Occipital lobe (tissue), 2 donors: ENCODE data around the gene NWD2. TPM values are rescaled to one million over a fixed set of nuclear protein-coding genes. Genes with fewer than 3 reads are reported as not detected.
"Not testable (repeated sequence)": the region's sequence is repeated elsewhere in the genome, so short reads cannot be mapped to it uniquely, and the experiment has no call there.

Experiments
- DNase-seq: peaks from one replicate; lab custom pipeline; 2025; lab: John Stamatoyannopoulos, UW
- total RNA-seq: library from RNA; depleted of rRNA; stranded (reverse); fragments of >200 nt; gene quantifications from one replicate; pipeline ENCODE4 v1.2.3, GENCODE V29; 2014

NWD2 gene
- total RNA-seq, 1 donor from 2014 or later: 44.5 TPM

- DNase-seq: no peak
Measured at GRCh38 chr4:37467824-37468223, 223.3 kb downstream of the NWD2 start.

GRCh38 chr4:37469286-37469685 lies 224.7 kb downstream of the NWD2 start:
- DNase-seq: no peak

GRCh38 chr4:37470245-37470644 lies 225.7 kb downstream of the NWD2 start:
- DNase-seq: no peak

- no peak for DNase-seq
Measured at GRCh38 chr4:37471093-37471492, 226.6 kb downstream of the NWD2 start.

- no peak for DNase-seq
Measured at GRCh38 chr4:37471971-37472370, 227.4 kb downstream of the NWD2 start.

DNA sequence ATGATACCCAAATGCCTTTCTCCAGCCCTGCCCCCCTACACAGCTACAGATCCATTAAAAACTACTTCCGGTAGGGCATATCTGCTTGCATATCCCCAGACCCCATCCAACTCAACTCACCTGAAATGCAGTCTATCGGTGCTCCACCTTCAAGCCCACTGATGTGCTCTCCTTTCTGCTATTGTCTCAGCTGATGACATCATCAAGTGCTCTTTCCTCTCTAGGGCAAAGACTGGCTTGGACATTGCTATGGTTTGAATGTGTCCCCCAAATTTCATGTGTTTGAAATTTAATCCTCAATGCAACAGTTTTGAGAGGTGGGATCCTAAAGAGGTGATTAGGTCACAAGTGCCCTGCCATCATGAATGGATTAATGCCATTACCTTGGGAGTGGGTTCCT lies 229.3 kb downstream of the NWD2 start:
- DNase-seq: no peak

- no peak for DNase-seq
Measured at GRCh38 chr4:37475087-37475486, 230.5 kb downstream of the NWD2 start.

DNA sequence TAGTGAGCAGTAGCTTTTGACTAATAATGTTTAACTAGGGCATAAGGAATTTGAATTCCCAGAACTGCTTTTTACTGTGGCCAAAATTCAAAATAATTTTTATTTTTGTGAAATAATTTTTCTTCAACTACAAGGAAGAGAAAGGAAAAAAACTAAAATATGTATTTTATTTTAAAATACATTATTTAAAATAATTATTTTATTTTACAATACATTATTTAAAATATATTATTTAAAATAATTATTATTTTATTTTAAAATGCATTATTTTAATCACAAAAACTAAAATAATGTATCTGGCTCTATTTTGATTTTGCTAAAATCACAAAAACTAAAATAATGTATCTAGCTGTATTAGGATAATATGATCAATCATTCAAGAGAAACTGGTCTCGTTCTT lies 231.2 kb downstream of the NWD2 start:
- no peak for DNase-seq

GRCh38 chr4:37476256-37476655 lies 231.7 kb downstream of the NWD2 start:
- no peak for DNase-seq

GRCh38 chr4:37476691-37477090 lies 232.1 kb downstream of the NWD2 start:
- no peak for DNase-seq

- DNase-seq: no peak
Measured at GRCh38 chr4:37477126-37477525, 232.6 kb downstream of the NWD2 start.

DNA sequence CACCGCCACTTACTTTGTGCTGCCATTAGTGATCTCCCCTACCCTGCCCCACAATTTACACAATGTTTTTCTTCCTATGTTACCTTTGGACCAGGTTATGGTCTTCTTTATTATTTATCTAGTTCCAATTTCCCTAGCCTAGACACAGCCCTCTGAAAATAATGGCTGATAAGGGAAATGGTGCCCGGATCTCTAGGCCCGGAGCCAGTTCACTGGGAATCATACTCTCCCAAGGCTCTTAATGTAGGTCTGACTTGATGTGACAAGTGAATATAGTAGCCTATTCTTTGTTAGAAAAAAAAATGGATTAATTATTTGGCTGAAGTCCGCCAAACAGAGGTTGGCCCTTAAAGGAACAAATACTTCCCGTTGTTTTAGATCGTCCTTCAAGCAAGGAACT lies 233.6 kb downstream of the NWD2 start:
- DNase-seq: no peak

DNA sequence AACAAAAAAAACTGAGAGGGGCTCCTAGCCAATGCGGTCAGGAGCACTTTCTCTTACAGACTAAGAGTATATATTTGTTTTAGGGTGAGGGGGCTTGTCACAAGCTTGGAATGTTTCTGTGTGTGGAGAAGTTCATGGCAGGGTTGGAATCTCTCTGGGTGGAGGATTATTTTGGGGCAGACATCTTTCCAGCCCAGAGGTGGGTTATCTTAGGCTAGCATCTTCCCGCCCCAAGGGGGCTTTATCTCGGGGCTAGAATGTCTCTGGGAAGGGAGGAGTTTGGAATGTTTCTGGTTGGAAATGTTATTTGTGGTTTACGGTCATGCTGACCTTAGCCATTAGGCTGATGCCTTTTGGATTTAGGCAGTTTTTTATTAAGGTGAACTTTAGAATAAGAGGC lies 236.0 kb downstream of the NWD2 start:
- DNase-seq: no peak

- no peak for DNase-seq
Measured at GRCh38 chr4:37481547-37482122, 237.1 kb downstream of the NWD2 start.

GRCh38 chr4:37482236-37482913 lies 237.8 kb downstream of the NWD2 start:
- DNase-seq: no peak

DNA sequence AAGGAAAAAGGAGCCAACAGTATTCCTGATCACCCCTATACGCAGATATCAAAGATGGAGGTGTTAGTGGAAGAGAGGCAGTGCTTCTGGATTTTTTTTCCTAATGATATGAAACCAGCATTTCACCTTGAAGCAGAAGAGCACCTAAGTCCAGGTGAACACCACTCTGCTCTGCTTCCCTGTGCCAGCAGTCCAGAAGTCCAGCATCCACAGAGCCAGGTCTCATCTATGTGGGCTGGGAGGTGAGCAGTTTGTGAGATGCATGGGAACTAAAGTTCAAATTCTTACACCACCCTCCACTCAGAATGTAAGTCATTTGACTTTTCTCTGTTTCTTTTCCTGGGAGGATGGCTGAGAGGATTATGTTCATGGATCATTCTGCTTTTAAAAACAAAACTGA lies 239.1 kb downstream of the NWD2 start:
- DNase-seq: no peak

GRCh38 chr4:37486166-37486565 lies 241.6 kb downstream of the NWD2 start:
- no peak for DNase-seq

DNA sequence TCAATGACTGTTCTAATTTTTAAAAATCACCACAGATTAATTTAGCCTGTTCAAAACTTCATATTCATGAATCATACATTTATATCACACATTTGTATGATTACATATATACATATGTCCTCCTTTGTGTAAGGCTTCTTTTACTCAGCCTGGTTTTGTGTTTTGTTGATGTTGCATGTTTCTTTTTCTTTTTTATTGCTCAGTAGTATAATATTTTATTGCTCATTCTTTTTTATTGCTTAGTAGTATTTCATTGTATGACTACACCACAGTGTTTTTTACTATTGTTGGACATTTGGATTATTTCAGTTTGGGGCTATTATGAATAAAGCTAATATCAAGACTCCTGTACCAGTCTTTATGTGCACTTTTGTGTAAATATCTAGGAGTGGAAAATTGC lies 243.1 kb downstream of the NWD2 start:
- DNase-seq: no peak

DNA sequence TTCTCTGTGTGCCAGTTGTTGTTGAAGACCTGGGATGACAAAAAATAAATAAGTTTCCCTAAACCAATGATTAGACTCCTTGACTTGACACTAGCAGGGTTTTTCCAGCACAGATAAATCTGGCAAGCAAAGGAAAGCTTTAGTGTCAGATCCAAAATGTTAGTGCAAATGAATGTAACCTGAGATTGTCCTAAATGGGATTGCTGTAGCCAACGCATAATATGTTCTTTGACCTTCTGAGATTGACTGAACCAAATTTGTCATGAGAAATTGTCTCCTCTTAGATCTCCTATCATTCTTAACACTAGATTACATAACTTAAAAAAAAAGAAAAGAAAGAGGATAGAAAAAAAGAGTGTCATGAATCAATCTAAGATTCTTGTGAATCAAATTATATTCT lies 245.2 kb downstream of the NWD2 start:
- no peak for DNase-seq

DNA sequence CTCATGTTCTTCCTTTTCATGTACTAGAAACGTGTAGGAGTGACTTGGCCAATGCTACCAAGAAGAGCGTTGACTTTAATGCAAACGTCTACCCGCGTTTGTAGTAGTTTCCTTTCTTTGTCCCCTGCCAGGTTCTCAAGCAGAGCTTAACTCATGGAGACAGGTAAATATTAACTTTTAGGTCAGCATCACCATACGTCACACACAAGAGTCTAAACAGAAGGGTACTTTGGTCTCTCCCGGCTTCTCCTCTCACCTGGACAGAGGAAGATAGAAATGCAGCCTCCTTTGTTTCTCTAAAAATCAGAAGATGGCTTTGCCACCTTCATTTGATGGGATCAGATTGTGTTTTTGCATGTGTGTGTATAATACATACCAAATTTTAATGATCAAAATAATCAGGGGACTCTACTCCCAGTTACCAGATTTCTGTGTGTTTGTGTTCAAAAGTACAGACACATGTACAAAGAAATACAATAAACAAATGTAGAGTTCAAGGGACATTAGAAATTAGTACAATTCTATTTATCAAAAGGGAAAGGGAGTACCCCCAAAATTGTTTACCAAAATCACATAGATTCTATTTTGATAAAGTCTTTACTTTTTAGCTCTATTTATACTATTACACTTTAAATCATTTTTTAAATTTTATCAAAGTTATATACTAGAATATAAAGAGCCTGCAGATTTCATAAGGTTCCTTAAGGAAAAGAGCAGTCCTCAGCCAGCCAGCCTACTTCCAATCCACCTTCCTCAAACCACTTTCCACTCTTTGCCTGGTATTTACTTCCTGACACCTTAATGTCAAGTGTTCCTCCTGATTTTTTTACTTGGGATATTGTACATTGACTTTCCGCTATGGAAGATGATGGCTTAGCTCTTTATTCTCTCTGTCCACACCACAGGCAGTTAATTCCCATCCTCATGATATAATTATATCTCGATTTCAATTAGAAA lies 246.1 kb downstream of the NWD2 start:
- no peak for DNase-seq

DNA sequence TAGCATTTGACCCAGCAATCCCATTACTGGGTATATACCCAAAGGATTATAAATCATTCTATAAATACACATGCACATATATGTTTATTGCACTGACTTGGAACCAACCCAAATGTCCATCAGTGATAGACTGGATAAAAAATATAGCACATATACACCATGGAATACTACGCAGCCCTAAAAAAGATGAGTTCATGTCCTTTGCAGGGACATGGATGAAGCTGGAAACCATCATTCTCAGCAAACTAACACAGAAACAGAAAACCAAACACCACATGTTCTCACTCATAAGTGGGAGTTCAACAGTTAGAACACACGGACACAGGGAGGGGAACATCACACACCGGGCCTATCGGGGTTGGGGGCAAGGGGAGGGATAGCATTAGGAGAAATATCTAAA lies 250.8 kb downstream of the NWD2 start:
- not testable (repeated sequence) for DNase-seq
